ENCODE data around the gene EME1. TPM values are rescaled to one million over a fixed set of nuclear protein-coding genes. Genes with fewer than 3 reads are reported as not detected.
A peak's percentile ranks its signal among the peaks of the same experiment; 100 is the strongest.

Gene EME1
- total RNA-seq, 2 experiments from 2014 or later = 0.36 to 0.92 TPM

- H3K9me3 ChIP-seq (ENCODE audit: control insufficient read depth in 1 of 2, insufficient read depth in 1 of 2, low read length in 2 of 2) = no peaks in the 10 kb centered on the region
- peaks cover 28% of the 10 kb centered on the region for H3K4me1 ChIP-seq (ENCODE audit: insufficient read depth, low read length)
- intact Hi-C loops (cut with DNase I, micrococcal nuclease) = loop anchor here in 1 of 2 experiments (1.0 to 2.0 kb wide), 2 partner anchors 26 to 50 kb away; partner anchors contain the start of gene LRRC59
- peaks cover 39% of the 10 kb centered on the region for H3K4me1 Mint-ChIP-seq (ENCODE audit: low read depth)
- H3K27ac Mint-ChIP-seq = peak overlapping the region; percentile 76
- peak overlapping the region; percentile 53 to 65 for H3K27ac ChIP-seq (ENCODE audit: low read depth in 1 of 2, low read length in 2 of 2)
- POLR2A ChIA-PET = interaction anchor here (0.6 to 4.1 kb wide), 9 partner anchors 9 to 519 kb away, joined by 3 to 33 read pairs (median 6); partner anchors contain the start of genes ACSF2, EME1, LRRC59 and MRPL27
- no peaks in the 10 kb centered on the region for H3K36me3 ChIP-seq (ENCODE audit: insufficient read depth, low read length)
- peak overlapping the region; percentile 89 for H3K4me3 Mint-ChIP-seq
- CTCF ChIA-PET = interaction anchor here (0.7 to 2.8 kb wide), 4 partner anchors 15 to 133 kb away, joined by 3 to 12 read pairs (median 3); partner anchors contain the start of genes LRRC59 and RSAD1
- H3K27me3 Mint-ChIP-seq = no peaks in the 10 kb centered on the region
- H3K4me3 ChIP-seq (ENCODE audit: low read length) = peak overlapping the region; percentile 85
- H3K9me3 Mint-ChIP-seq = no peaks in the 10 kb centered on the region
- ATAC-seq (ENCODE audit: poor library complexity) (peak; percentile 65), DNase-seq (peak in 4 of 14 experiments; percentile 24 to 64 (median 48))
- H3K36me3 Mint-ChIP-seq (ENCODE audit: low read depth) = peaks cover 5% of the 10 kb centered on the region
- no peak for TF ChIP-seq CTCF (IDR thresholded peaks at IDR 0.05)
- no peaks in the 10 kb centered on the region for H3K27me3 ChIP-seq (ENCODE audit: control insufficient read depth in 1 of 2, insufficient read depth in 2 of 2, low read length in 2 of 2)
Observed at GRCh38 chr17:50346313-50347116, 26.5 kb upstream of the EME1 start.

GRCh38 chr17:50347117-50347893 lies 25.7 kb upstream of the EME1 start:
- Mint-ChIP-seq H3K9me3 (no peaks in the 10 kb centered on the region), H3K27me3 (no peaks in the 10 kb centered on the region), H3K4me1 (ENCODE audit: low read depth) (peaks cover 42% of the 10 kb centered on the region), H3K27ac (peak overlapping the region; percentile 76), H3K36me3 (ENCODE audit: low read depth) (peaks cover 13% of the 10 kb centered on the region), H3K4me3 (peak overlapping the region; percentile 89)
- DNase-seq = peak in 2 of 14 experiments; percentile 18 to 49
- peak overlapping the region; percentile 53 to 65 for H3K27ac ChIP-seq (ENCODE audit: low read depth in 1 of 2, low read length in 2 of 2)
- intact Hi-C loops (cut with DNase I, micrococcal nuclease) = loop anchor here in 1 of 2 experiments (2.0 kb wide), 1 partner anchor 49 kb away; the partner anchor contains the start of gene LRRC59
- POLR2A ChIA-PET = interaction anchor here (1.5 to 4.1 kb wide), 5 partner anchors 15 to 519 kb away, joined by 5 to 33 read pairs (median 14); partner anchors contain the start of genes ACSF2, EME1, LRRC59 and MRPL27
- H3K9me3 ChIP-seq (ENCODE audit: control insufficient read depth in 1 of 2, insufficient read depth in 1 of 2, low read length in 2 of 2) = no peaks in the 10 kb centered on the region
- ATAC-seq (ENCODE audit: poor library complexity) = no peak
- CTCF ChIA-PET = interaction anchor here (2.8 kb wide), 1 partner anchor 15 kb away, joined by 12 read pairs; no protein-coding TSS in a partner anchor
- H3K4me3 ChIP-seq (ENCODE audit: low read length) = peak overlapping the region; percentile 85
- no peak for TF ChIP-seq CTCF (IDR thresholded peaks at IDR 0.05)
- H3K27me3 ChIP-seq (ENCODE audit: control insufficient read depth in 1 of 2, insufficient read depth in 2 of 2, low read length in 2 of 2) = no peaks in the 10 kb centered on the region
- H3K4me1 ChIP-seq (ENCODE audit: insufficient read depth, low read length) = peaks cover 28% of the 10 kb centered on the region
- no peaks in the 10 kb centered on the region for H3K36me3 ChIP-seq (ENCODE audit: insufficient read depth, low read length)

- Mint-ChIP-seq H3K4me1 (ENCODE audit: low read depth) (peaks cover 44% of the 10 kb centered on the region), H3K9me3 (no peaks in the 10 kb centered on the region), H3K4me3 (peak overlapping the region; percentile 89), H3K27ac (peak overlapping the region; percentile 76), H3K36me3 (ENCODE audit: low read depth) (peaks cover 15% of the 10 kb centered on the region), H3K27me3 (no peaks in the 10 kb centered on the region)
- Histone ChIP-seq H3K27ac (ENCODE audit: low read depth in 1 of 2, low read length in 2 of 2) (no peak overlapping the region), H3K9me3 (ENCODE audit: control insufficient read depth in 1 of 2, insufficient read depth in 1 of 2, low read length in 2 of 2) (no peaks in the 10 kb centered on the region), H3K4me1 (ENCODE audit: insufficient read depth, low read length) (peaks cover 28% of the 10 kb centered on the region), H3K36me3 (ENCODE audit: insufficient read depth, low read length) (no peaks in the 10 kb centered on the region), H3K27me3 (ENCODE audit: control insufficient read depth in 1 of 2, insufficient read depth in 2 of 2, low read length in 2 of 2) (no peaks in the 10 kb centered on the region), H3K4me3 (ENCODE audit: low read length) (no peak overlapping the region)
- no peak for ATAC-seq (ENCODE audit: poor library complexity)
- intact Hi-C loops (cut with DNase I, micrococcal nuclease) = loop anchor here in 1 of 2 experiments (2.0 kb wide), 1 partner anchor 49 kb away; the partner anchor contains the start of gene LRRC59
- CTCF ChIA-PET = interaction anchor here (2.0 to 2.8 kb wide), 2 partner anchors 14 to 49 kb away, joined by 6 to 12 read pairs; partner anchors contain the start of gene LRRC59
- DNase-seq = no peak
- TF ChIP-seq CTCF (IDR thresholded peaks at IDR 0.05) = no peak
- POLR2A ChIA-PET = interaction anchor here (3.1 to 4.1 kb wide), 2 partner anchors 14 to 49 kb away, joined by 21 to 33 read pairs; partner anchors contain the start of gene LRRC59
Observed at GRCh38 chr17:50347894-50348291, 25.1 kb upstream of the EME1 start.

Measured in CD4-positive, alpha-beta T cell (primary cell).